ENCODE data around the gene CENPK.

DNA sequence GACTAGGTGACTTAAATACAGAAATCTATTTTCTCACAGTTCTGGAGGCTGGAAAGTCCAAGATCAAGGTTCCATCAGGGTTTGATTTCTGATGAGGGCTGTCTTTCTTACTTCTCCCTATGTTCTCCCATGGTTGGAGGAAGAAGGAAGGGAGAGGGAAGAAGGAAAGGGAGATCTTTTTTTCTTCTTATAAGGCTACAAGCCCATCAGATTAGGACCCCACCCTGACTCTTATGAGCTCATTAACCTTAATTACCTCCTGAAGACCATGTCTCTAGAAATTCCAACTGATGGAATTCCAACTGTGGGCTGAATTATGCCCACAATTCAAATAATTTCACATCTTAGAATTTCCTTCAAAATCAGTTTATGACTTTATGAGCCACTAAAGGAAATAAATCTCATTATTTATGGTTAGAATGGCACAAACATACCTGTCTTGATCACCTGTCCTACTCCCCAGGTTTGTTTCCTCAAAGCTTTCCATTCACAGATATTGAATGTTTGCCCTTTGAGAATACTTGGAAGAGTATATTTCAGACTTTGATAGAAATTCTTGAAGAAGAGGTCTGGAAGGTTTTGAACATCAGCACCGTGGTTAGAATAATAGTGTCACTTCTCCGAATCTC lies 7.7 kb upstream of the CENPK start:
- no peak for TF ChIP-seq POLR2AphosphoS5 (IDR thresholded peaks at IDR 0.05; ENCODE audit: low read depth, low read length)
- no peak for TF ChIP-seq POLR2A (IDR thresholded peaks at IDR 0.05; ENCODE audit: low read depth, low read length)
- TF ChIP-seq TAF1 (IDR thresholded peaks at IDR 0.05; ENCODE audit: borderline replicate concordance, low read depth, low read length) = no peak
